HepG2 (cell line): ENCODE data around the gene LRRC3C. TPM values are rescaled to one million over a fixed set of nuclear protein-coding genes. Genes with fewer than 3 reads are reported as not detected.
A peak's percentile ranks its signal among the peaks of the same experiment; 100 is the strongest.

Source experiments
- DDIT3 ChIP-seq: sonication (generic); formaldehyde crosslinking; IDR thresholded peaks from 2 replicates; pipeline ENCODE4 v1.4.0; 2020; ENCODE audit warnings: mild to moderate bottlenecking, missing genetic modification reagents
- FUBP1 ChIP-seq: sonication (generic); formaldehyde crosslinking; IDR thresholded peaks from 2 replicates; pipeline ENCODE4 v1.5.1; 2020; ENCODE audit warnings: missing genetic modification reagents, mild to moderate bottlenecking, borderline replicate concordance
- KAT7 ChIP-seq: IDR thresholded peaks from 2 replicates; pipeline ENCODE4 v1.6.1; 2018; ENCODE audit warnings: borderline replicate concordance, missing compliant biosample characterization
- KDM2A ChIP-seq: sonication (generic); formaldehyde crosslinking; IDR thresholded peaks from 2 replicates; pipeline ENCODE4 v1.4.0; 2020; ENCODE audit warnings: low read depth, missing genetic modification reagents, borderline replicate concordance
- TMF1 ChIP-seq: sonication (generic); formaldehyde crosslinking; IDR thresholded peaks from 2 replicates; pipeline ENCODE4 v1.8.1; 2022; ENCODE audit warnings: low read depth, missing genetic modification reagents
- ZNF7 ChIP-seq: IDR thresholded peaks from 2 replicates; pipeline ENCODE4 v1.6.1; 2016; ENCODE audit warnings: missing biosample characterization, missing genetic modification reagents
- polyA plus RNA-seq, 8 experiments: library from polyadenylated mRNA; depleted of rRNA in 3 of 8; stranded (reverse) in 7 of 8; unstranded in 1 of 8; fragments of >200 nt; fragmentation: Illumina TruSeq in 4 of 8; extraction: Trizol in 4 of 8; gene quantifications; 2 replicates each; pipeline versions ENCODE4 v1.2.1 to v1.2.3, GENCODE V29; 2011 to 2016; ENCODE audit warnings: low read depth in 4 of 8, missing spikeins in 1 of 8, mixed read lengths in 1 of 8; ENCODE audit not compliant: insufficient read depth in 1 of 8
- total RNA-seq, 5 experiments: library from RNA; depleted of rRNA; stranded (reverse); fragments of >200 nt; fragmentation: Illumina TruSeq; extraction: Trizol; gene quantifications; 2 replicates each; pipeline ENCODE4 v1.2.3, GENCODE V29; 2016; ENCODE audit warnings: low read depth in 1 of 5
- TF ChIP-seq, protein P1 (sequence below): sonication (generic); formaldehyde crosslinking; IDR thresholded peaks from 2 replicates; pipeline ENCODE4 v1.4.0; 2020; ENCODE audit warnings: missing genetic modification reagents, mild to moderate bottlenecking, borderline replicate concordance
- TF ChIP-seq, protein P2 (sequence below): IDR thresholded peaks from 2 replicates; pipeline ENCODE4 v1.6.1; 2012; ENCODE audit warnings: inconsistent platforms
- TF ChIP-seq, protein P3 (sequence below): sonication (generic); formaldehyde crosslinking; IDR thresholded peaks from 2 replicates; pipeline ENCODE4 v1.5.0; 2020; ENCODE audit warnings: missing genetic modification reagents
- TF ChIP-seq, protein P4 (sequence below): sonication (generic); formaldehyde crosslinking; IDR thresholded peaks from 2 replicates; pipeline ENCODE4 v1.4.0; 2020; ENCODE audit warnings: missing genetic modification reagents; ENCODE audit errors: not compliant biosample characterization
- TF ChIP-seq, protein P5 (sequence below): sonication (generic); formaldehyde crosslinking; IDR thresholded peaks from 2 replicates; pipeline ENCODE4 v1.9.0; 2021; ENCODE audit warnings: missing genetic modification reagents, borderline replicate concordance
- TF ChIP-seq, protein P6 (sequence below): IDR thresholded peaks from 2 replicates; pipeline ENCODE4 v1.6.1; 2016

Gene LRRC3C
- total and polyA plus RNA-seq, 2 of the 13 experiments (the other 11 are each of a cell fraction or from before 2014, with no cell fraction given) = 0.17 TPM; not detected in 1

GRCh38 chr17:39926588-39927100 lies 888 bp upstream of the LRRC3C start (continued):
- TF ChIP-seq, protein P1, sequence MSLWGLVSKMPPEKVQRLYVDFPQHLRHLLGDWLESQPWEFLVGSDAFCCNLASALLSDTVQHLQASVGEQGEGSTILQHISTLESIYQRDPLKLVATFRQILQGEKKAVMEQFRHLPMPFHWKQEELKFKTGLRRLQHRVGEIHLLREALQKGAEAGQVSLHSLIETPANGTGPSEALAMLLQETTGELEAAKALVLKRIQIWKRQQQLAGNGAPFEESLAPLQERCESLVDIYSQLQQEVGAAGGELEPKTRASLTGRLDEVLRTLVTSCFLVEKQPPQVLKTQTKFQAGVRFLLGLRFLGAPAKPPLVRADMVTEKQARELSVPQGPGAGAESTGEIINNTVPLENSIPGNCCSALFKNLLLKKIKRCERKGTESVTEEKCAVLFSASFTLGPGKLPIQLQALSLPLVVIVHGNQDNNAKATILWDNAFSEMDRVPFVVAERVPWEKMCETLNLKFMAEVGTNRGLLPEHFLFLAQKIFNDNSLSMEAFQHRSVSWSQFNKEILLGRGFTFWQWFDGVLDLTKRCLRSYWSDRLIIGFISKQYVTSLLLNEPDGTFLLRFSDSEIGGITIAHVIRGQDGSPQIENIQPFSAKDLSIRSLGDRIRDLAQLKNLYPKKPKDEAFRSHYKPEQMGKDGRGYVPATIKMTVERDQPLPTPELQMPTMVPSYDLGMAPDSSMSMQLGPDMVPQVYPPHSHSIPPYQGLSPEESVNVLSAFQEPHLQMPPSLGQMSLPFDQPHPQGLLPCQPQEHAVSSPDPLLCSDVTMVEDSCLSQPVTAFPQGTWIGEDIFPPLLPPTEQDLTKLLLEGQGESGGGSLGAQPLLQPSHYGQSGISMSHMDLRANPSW (CRISPR knock-in tag) = no peak
- TF ChIP-seq, protein P2, sequence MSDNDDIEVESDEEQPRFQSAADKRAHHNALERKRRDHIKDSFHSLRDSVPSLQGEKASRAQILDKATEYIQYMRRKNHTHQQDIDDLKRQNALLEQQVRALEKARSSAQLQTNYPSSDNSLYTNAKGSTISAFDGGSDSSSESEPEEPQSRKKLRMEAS = peak; percentile 41; the same call in 1 of the 2 replicates
- TF ChIP-seq FUBP1 (CRISPR knock-in tag) (peak; percentile 20; the same call in 1 of the 2 replicates), TMF1 (no peak), ZNF7 (CRISPR knock-in tag) (no peak), DDIT3 (no peak; the same call in 1 of the 2 replicates), KAT7 (CRISPR knock-in tag) (no peak), KDM2A (CRISPR knock-in tag) (peak; percentile 60)
- TF ChIP-seq, protein P3, sequence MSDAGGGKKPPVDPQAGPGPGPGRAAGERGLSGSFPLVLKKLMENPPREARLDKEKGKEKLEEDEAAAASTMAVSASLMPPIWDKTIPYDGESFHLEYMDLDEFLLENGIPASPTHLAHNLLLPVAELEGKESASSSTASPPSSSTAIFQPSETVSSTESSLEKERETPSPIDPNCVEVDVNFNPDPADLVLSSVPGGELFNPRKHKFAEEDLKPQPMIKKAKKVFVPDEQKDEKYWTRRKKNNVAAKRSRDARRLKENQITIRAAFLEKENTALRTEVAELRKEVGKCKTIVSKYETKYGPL (CRISPR knock-in tag) = peak; percentile 72; the same call in 1 of the 2 replicates
- TF ChIP-seq, protein P4, sequence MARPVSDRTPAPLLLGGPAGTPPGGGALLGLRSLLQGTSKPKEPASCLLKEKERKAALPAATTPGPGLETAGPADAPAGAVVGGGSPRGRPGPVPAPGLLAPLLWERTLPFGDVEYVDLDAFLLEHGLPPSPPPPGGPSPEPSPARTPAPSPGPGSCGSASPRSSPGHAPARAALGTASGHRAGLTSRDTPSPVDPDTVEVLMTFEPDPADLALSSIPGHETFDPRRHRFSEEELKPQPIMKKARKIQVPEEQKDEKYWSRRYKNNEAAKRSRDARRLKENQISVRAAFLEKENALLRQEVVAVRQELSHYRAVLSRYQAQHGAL = no peak
- TF ChIP-seq, protein P5, sequence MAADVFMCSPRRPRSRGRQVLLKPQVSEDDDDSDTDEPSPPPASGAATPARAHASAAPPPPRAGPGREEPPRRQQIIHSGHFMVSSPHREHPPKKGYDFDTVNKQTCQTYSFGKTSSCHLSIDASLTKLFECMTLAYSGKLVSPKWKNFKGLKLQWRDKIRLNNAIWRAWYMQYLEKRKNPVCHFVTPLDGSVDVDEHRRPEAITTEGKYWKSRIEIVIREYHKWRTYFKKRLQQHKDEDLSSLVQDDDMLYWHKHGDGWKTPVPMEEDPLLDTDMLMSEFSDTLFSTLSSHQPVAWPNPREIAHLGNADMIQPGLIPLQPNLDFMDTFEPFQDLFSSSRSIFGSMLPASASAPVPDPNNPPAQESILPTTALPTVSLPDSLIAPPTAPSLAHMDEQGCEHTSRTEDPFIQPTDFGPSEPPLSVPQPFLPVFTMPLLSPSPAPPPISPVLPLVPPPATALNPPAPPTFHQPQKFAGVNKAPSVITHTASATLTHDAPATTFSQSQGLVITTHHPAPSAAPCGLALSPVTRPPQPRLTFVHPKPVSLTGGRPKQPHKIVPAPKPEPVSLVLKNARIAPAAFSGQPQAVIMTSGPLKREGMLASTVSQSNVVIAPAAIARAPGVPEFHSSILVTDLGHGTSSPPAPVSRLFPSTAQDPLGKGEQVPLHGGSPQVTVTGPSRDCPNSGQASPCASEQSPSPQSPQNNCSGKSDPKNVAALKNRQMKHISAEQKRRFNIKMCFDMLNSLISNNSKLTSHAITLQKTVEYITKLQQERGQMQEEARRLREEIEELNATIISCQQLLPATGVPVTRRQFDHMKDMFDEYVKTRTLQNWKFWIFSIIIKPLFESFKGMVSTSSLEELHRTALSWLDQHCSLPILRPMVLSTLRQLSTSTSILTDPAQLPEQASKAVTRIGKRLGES (CRISPR knock-in tag) = no peak
- TF ChIP-seq, protein P6, sequence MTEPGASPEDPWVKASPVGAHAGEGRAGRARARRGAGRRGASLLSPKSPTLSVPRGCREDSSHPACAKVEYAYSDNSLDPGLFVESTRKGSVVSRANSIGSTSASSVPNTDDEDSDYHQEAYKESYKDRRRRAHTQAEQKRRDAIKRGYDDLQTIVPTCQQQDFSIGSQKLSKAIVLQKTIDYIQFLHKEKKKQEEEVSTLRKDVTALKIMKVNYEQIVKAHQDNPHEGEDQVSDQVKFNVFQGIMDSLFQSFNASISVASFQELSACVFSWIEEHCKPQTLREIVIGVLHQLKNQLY = peak; percentile 64; the same call in 1 of the 2 replicates
